ENCODE measurements around the gene MPV17L.
"Not testable (repeated sequence)": the region's sequence is repeated elsewhere in the genome, so short reads cannot be mapped to it uniquely, and the experiment has no call there.

The MPV17L gene

GRCh38 chr16:15440852-15441251 is 45.3 kb downstream of the MPV17L start:
- H3K4me3 ChIP-seq (ENCODE audit: low read depth, low read length): no peak overlapping the region
- no peak for DNase-seq (ENCODE audit: low read depth)
- TF ChIP-seq, protein P1, sequence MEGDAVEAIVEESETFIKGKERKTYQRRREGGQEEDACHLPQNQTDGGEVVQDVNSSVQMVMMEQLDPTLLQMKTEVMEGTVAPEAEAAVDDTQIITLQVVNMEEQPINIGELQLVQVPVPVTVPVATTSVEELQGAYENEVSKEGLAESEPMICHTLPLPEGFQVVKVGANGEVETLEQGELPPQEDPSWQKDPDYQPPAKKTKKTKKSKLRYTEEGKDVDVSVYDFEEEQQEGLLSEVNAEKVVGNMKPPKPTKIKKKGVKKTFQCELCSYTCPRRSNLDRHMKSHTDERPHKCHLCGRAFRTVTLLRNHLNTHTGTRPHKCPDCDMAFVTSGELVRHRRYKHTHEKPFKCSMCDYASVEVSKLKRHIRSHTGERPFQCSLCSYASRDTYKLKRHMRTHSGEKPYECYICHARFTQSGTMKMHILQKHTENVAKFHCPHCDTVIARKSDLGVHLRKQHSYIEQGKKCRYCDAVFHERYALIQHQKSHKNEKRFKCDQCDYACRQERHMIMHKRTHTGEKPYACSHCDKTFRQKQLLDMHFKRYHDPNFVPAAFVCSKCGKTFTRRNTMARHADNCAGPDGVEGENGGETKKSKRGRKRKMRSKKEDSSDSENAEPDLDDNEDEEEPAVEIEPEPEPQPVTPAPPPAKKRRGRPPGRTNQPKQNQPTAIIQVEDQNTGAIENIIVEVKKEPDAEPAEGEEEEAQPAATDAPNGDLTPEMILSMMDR (IDR thresholded peaks at IDR 0.05; ENCODE audit: low read depth, low read length, missing control alignments): no peak

DNA sequence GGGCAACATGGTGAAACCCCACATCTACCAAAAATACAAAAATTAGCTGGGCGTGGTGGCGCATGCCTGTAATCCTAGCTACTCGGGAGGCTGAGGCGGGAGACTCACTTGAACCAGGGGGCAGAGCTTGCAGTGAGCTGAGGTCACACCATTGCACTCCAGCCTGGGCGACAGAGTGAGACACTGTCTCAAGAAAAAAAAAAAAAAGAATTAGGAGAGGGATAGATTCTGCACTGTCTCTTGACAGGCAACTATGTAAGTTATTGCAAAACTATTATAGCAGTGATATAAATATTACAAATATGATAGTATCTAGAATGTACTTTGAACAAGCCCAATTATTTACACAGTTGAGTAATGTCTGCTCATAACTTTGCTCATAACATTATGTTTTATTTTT is 46.6 kb downstream of the MPV17L start:
- not testable (repeated sequence) for H3K4me3 ChIP-seq (ENCODE audit: low read depth, low read length); DNase-seq (ENCODE audit: low read depth)

- TF ChIP-seq, protein P1 (IDR thresholded peaks at IDR 0.05; ENCODE audit: low read depth, low read length, missing control alignments): no peak
- H3K4me3 ChIP-seq (ENCODE audit: low read depth, low read length): no peak overlapping the region
- DNase-seq (ENCODE audit: low read depth): no peak
These were observed 48.2 kb downstream of the MPV17L start for GRCh38 chr16:15443753-15444152.

- TF ChIP-seq, protein P1 (IDR thresholded peaks at IDR 0.05; ENCODE audit: low read depth, low read length, missing control alignments): no peak
- no peak for DNase-seq (ENCODE audit: low read depth)
- H3K4me3 ChIP-seq (ENCODE audit: low read depth, low read length): no peak overlapping the region
These were observed 48.7 kb downstream of the MPV17L start for GRCh38 chr16:15444264-15444663.

DNA sequence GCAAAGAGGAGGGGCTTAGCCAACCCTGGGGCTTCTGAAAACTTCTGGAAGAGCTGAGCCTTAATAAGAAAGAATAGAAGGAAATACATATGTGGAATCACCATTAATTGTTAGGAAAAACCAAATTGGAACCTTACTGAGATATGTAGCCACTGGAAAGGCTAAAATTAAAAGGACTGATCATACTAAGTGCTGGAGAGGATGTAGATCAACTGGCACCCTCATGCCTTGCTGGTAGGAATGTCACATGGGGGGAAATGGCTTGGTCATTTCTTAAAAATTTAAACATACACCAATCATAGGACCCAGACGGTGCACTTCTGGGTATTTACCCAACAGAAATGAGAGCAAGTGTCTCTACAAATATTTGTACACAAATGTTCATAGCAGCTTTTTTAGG is 49.9 kb downstream of the MPV17L start:
- H3K4me3 ChIP-seq (ENCODE audit: low read depth, low read length): no peak overlapping the region
- DNase-seq (ENCODE audit: low read depth): no peak
- TF ChIP-seq, protein P1 (IDR thresholded peaks at IDR 0.05; ENCODE audit: low read depth, low read length, missing control alignments): no peak

DNA sequence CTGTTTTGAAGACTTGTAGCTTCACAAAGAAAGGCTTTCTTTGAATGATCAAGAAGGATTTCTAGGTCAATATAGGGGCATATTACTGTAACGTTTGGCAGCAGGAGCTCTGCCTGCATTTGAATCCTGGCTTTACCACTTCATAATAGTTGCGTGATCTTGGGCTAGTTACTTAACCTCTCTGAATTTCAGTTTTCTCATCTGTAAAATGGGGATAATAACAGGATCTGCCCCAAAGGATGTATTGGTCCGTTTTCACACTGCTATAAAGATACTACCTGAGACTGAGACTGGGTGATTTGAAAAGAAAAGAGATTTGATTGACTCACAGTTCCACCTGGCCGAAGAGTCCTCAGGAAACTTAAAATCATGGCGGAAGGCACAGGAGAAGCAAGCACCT is 51.3 kb downstream of the MPV17L start:
- H3K4me3 ChIP-seq (ENCODE audit: low read depth, low read length): no peak overlapping the region
- TF ChIP-seq, protein P1 (IDR thresholded peaks at IDR 0.05; ENCODE audit: low read depth, low read length, missing control alignments): no peak
- DNase-seq (ENCODE audit: low read depth): no peak

DNA sequence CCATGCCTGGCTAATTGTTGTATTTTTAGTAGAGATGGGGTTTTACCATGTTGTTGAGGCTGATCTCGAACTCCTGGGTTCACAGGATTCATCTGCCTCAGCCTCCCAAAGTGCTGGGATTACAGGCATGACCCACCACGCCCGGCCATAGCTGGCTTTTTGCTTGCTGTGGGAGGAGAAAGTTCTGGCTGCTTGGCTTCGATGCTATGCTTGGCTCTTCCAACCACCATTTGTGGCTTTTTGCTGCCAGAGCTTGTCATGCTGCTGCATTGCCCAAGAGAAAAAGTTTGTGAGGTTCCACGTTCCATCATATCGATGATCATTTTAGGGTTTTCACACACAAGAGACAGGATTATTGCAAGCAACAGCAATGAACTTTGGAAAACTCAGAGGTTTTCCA is 55.1 kb downstream of the MPV17L start:
- no peak overlapping the region for H3K4me3 ChIP-seq (ENCODE audit: low read depth, low read length)
- no peak for DNase-seq (ENCODE audit: low read depth)
- TF ChIP-seq, protein P1 (IDR thresholded peaks at IDR 0.05; ENCODE audit: low read depth, low read length, missing control alignments): no peak
